Left renal pelvis (tissue), 4 donors: Measurements from ENCODE around the gene STIP1. TPM values are rescaled to one million over a fixed set of nuclear protein-coding genes. Genes with fewer than 3 reads are reported as not detected.
A peak's percentile ranks its signal among the peaks of the same experiment; 100 is the strongest.

ENCODE experiments used
- DNase-seq, 4 donors: peaks; one replicate each; pipeline ENCODE4 v3.0.0-alpha.2; 2013; ENCODE audit warnings: low read depth in 4 of 4, low spot score in 3 of 4
- polyA plus RNA-seq, 4 donors: library from polyadenylated mRNA; unstranded; fragments of 120-200 nt; gene quantifications; one replicate each; pipeline ENCODE4 v1.2.1, GENCODE V29; 2013; ENCODE audit not compliant: insufficient read length in 4 of 4

STIP1 gene
- polyA plus RNA-seq, 4 donors: 125 to 232 (median 205) TPM

- no peak for DNase-seq
Observed at GRCh38 chr11:64220271-64220670, 34.3 kb downstream of the STIP1 start.

GRCh38 chr11:64220798-64221197 is 34.8 kb downstream of the STIP1 start:
- DNase-seq: no peak

- no peak for DNase-seq
Observed at GRCh38 chr11:64222651-64223000, 36.7 kb downstream of the STIP1 start.

- DNase-seq: no peak
Observed at GRCh38 chr11:64223001-64223651, 37.2 kb downstream of the STIP1 start.

- DNase-seq: no peak
Observed at GRCh38 chr11:64224151-64224890, 38.4 kb downstream of the STIP1 start.

GRCh38 chr11:64224891-64225607 is 39.1 kb downstream of the STIP1 start:
- no peak for DNase-seq

- no peak for DNase-seq
Observed at GRCh38 chr11:64225608-64226506, 39.9 kb downstream of the STIP1 start, which contains the start of the genes NUDT22 and TRPT1. Gene NUDT22, plus strand, starts transcription at chr11:64226274. Its CDS starts 379 bp downstream, at chr11:64226653. Gene TRPT1, minus strand, starts transcription at chr11:64226186. Its CDS starts 326 bp downstream, at chr11:64225860.

GRCh38 chr11:64226507-64227051 is 40.6 kb downstream of the STIP1 start:
- DNase-seq: no peak

GRCh38 chr11:64227405-64227956 is 41.5 kb downstream of the STIP1 start:
- no peak for DNase-seq

- DNase-seq: no peak
Observed at GRCh38 chr11:64229090-64229743, 43.2 kb downstream of the STIP1 start.

GRCh38 chr11:64229744-64230170 is 43.8 kb downstream of the STIP1 start:
- DNase-seq: no peak

- peak in 3 of 4 donors; percentile 91 to 94 (median 91) for DNase-seq
Observed at GRCh38 chr11:64230171-64230984, 44.4 kb downstream of the STIP1 start, which contains the start of gene DNAJC4. Gene DNAJC4, plus strand, starts transcription at chr11:64230548. Its CDS starts 307 bp downstream, at chr11:64230855.

GRCh38 chr11:64230985-64231365 is 45.0 kb downstream of the STIP1 start:
- no peak for DNase-seq

GRCh38 chr11:64231546-64231945 is 45.6 kb downstream of the STIP1 start:
- DNase-seq: no peak

- no peak for DNase-seq
Observed at GRCh38 chr11:64232182-64232966, 46.4 kb downstream of the STIP1 start.

GRCh38 chr11:64232967-64233315 is 47.0 kb downstream of the STIP1 start:
- DNase-seq: no peak

GRCh38 chr11:64233913-64234586 is 48.1 kb downstream of the STIP1 start, which contains the start of gene VEGFB:
Gene VEGFB, plus strand, starts transcription at chr11:64234584. Its CDS starts 250 bp downstream, at chr11:64234834.
- DNase-seq: no peak
